Measurements from ENCODE around the gene RNF224. TPM values are rescaled to one million over a fixed set of nuclear protein-coding genes. Genes with fewer than 3 reads are reported as not detected.
A peak's percentile ranks its signal among the peaks of the same experiment; 100 is the strongest.

Gene RNF224
- total RNA-seq, 4 donors from 2014 or later, result not detected

DNA sequence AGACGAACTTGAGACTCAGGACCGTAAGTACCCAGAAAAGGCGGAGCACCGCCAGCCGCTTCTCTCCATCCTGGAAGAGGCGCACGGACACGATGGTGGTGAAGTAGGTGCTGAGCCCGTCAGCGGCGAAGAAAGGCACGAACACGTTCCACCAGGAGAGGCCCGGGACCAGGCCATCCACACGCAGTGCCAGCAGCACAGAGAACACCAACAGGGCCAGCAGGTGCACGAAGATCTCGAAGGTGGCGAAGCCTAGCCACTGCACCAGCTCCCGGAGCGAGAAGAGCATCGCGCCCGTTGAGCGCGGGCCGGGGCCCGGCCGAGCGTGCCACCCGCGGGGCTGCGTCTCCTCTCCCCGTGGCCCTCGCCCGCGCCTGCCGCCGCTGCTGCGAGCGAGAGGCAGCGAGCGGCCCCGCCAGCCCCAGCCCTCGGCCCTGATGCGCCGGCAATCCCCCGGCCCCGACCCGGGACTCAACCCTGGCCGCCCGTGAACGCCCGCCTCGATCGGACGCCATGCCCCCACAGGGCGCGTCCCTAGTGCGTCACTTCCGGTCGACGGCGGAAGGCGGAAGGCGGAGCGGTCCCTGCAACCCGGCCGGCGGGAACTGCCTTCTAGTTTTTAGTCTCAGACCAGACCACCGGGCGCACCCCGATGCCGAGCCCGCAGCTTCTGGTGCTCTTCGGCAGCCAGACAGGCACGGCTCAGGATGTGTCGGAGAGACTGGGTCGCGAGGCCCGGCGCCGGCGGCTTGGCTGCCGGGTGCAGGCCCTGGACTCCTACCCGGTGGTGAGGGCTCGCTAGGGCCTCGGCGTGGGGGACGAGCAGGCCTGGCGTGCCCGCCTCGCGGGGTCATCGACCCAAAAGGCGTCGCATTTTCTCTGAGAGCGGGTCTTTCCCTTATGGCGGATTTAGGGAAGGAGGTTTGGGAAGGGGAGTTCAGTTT lies 21.9 kb upstream of the RNF224 start, which contains the start of the genes NDOR1 and TMEM203:
Gene NDOR1 (plus strand): TSS at position 575 of the 944 bp plus-strand sequence. CDS start 78 bp downstream, at position 653.
Gene TMEM203 (minus strand): TSS at position 523 of the 944 bp plus-strand sequence. CDS start 234 bp downstream, at position 289.
- H3K4me1 ChIP-seq, result peaks cover 6 to 60% (median 45%) of the 10 kb centered on the region in 4 donors
- H3K27me3 ChIP-seq, result no peaks in the 10 kb centered on the region
- no peaks in the 10 kb centered on the region for H3K9me3 ChIP-seq
- DNase-seq (ENCODE audit: low spot score in 2 of 2), result peak; percentile 80 to 89
- peak within 1 kb of the TSS; percentile 96 to 99 (median 96) for H3K4me3 ChIP-seq
- TF ChIP-seq EP300 (IDR thresholded peaks at IDR 0.05), result peak in 1 of 2 donors; percentile 96
- peak; percentile 60 to 71 for TF ChIP-seq POLR2A (IDR thresholded peaks at IDR 0.05)
- no peak for TF ChIP-seq CTCF (IDR thresholded peaks at IDR 0.05)
- H3K36me3 ChIP-seq, result peaks cover 0 to 25% (median 0%) of the 10 kb centered on the region in 3 donors
- peak within 1 kb of the TSS; percentile 64 to 89 (median 84) for H3K27ac ChIP-seq
- WGBS, 2 donors, result 0 to 1% methylated on average over 32 to 38 of the region's 98 CpGs

DNA sequence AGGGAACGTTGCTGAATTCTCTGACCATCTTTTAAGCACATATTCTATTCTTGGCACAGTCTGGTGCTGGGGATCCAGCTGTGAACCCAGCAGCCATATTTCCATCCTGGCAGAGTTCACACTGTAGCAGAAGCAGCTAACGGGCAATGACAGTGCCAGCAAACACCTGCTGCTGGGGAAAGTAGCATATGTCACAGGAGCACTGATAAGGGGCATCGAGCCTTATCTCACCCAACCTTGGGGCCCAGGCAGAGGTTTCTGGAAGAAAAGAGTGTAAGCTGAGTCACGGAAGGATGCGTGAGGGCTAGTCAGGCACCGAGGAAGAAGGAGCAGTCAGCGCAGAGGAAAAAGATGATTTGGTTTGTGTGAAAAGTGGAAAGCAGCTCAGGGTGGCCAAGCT lies 20.7 kb upstream of the RNF224 start:
- H3K4me3 ChIP-seq, result peak overlapping the region in 3 of 4 donors; percentile 96 to 99 (median 96)
- H3K4me1 ChIP-seq, result peaks cover 6 to 53% (median 39%) of the 10 kb centered on the region in 4 donors
- no peak for DNase-seq (ENCODE audit: low spot score in 2 of 2)
- TF ChIP-seq CTCF (IDR thresholded peaks at IDR 0.05), result no peak
- no peak for TF ChIP-seq EP300 (IDR thresholded peaks at IDR 0.05)
- no peak for TF ChIP-seq POLR2A (IDR thresholded peaks at IDR 0.05)
- 85 to 86% methylated on average over 7 of the region's 7 CpGs for WGBS, 2 donors
- no peaks in the 10 kb centered on the region for H3K27me3 ChIP-seq
- H3K36me3 ChIP-seq, result peaks cover 0 to 31% (median 0%) of the 10 kb centered on the region in 3 donors
- H3K27ac ChIP-seq, result peak overlapping the region in 1 of 4 donors; percentile 89
- no peaks in the 10 kb centered on the region for H3K9me3 ChIP-seq

GRCh38 chr9:137211532-137211931 lies 15.8 kb upstream of the RNF224 start:
- DNase-seq (ENCODE audit: low spot score in 2 of 2), result no peak
- no peak overlapping the region for H3K4me3 ChIP-seq
- TF ChIP-seq EP300 (IDR thresholded peaks at IDR 0.05) (no peak), POLR2A (IDR thresholded peaks at IDR 0.05) (no peak), CTCF (IDR thresholded peaks at IDR 0.05) (no peak)
- H3K27me3 ChIP-seq, result no peaks in the 10 kb centered on the region
- 74 to 78% methylated on average over 13 of the region's 13 CpGs for WGBS, 2 donors
- H3K9me3 ChIP-seq, result no peaks in the 10 kb centered on the region
- no peak overlapping the region for H3K27ac ChIP-seq
- peaks cover 0 to 63% (median 0%) of the 10 kb centered on the region in 3 donors for H3K36me3 ChIP-seq
- H3K4me1 ChIP-seq, result peaks cover 0 to 11% (median 6%) of the 10 kb centered on the region in 4 donors

DNA sequence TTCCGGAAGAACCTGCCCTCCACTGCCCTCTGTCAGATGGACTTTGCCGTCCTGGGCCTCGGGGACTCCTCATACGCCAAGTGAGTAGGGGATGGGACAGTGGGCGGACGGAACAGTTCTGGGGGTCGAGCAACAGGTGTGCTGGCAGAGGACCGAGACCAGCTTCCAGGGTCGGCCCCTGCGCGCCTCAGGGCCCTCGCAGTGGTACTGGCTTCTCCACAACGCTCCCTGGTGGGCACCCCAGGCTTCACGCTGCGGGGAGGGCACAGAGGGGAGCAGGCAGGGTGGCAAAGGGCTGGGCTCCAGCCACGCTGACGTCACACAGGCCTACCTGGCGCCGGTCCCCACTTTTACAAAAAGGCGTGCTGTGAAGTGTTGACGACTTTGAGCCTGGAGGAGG lies 14.8 kb upstream of the RNF224 start:
- no peak for DNase-seq (ENCODE audit: low spot score in 2 of 2)
- Histone ChIP-seq H3K4me3 (no peak overlapping the region), H3K36me3 (peaks cover 0 to 65% (median 0%) of the 10 kb centered on the region in 3 donors), H3K4me1 (peaks cover 0 to 9% (median 4%) of the 10 kb centered on the region in 4 donors), H3K27ac (no peak overlapping the region), H3K27me3 (no peaks in the 10 kb centered on the region), H3K9me3 (no peaks in the 10 kb centered on the region)
- no peak for TF ChIP-seq EP300 (IDR thresholded peaks at IDR 0.05)
- no peak for TF ChIP-seq CTCF (IDR thresholded peaks at IDR 0.05)
- TF ChIP-seq POLR2A (IDR thresholded peaks at IDR 0.05), result no peak
- 71 to 87% methylated on average over 17 to 21 of the region's 21 CpGs for WGBS, 2 donors

All from tibial nerve (tissue), 4 donors.